ENCODE measurements around the gene MCAM. TPM values are rescaled to one million over a fixed set of nuclear protein-coding genes. Genes with fewer than 3 reads are reported as not detected.

Gene MCAM
- total and polyA plus RNA-seq, 2 donors (not counting 1 experiment from before 2014, with no cell fraction given): 4.8 to 26.3 TPM

DNA sequence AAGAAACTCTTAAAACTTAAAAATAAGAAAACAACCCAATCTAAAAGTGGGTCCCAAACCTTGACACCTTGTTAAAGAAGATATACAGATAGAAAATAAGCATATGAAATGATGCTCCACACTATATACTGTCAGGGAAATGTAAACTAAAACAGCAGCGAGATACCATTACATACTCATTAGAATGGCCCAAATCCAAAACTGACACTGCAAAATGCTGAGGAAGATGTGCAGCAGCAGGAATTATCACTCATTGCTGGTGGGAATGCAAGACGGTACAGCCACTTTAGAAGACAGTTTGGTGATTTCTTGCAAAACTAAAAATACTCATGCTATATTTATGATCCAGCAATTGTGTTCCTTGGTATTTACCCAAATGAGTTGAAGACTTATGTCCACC lies 12.4 kb upstream of the MCAM start:
- no peaks in the 10 kb centered on the region for H3K4me1 ChIP-seq (ENCODE audit: control insufficient read depth, extremely low read depth, insufficient read depth, low read length)
- no peak overlapping the region for H2AFZ ChIP-seq (ENCODE audit: low read length)
- no peaks in the 10 kb centered on the region for H4K20me1 ChIP-seq (ENCODE audit: control insufficient read depth, extremely low read depth, insufficient read depth, low read length)
- no peak for TF ChIP-seq CTCF (conservative IDR thresholded peaks at IDR 0.05 in 1 of 2, IDR thresholded peaks at IDR 0.05 in 1 of 2; ENCODE audit: low read depth in 1 of 2, low read length in 2 of 2)
- TF ChIP-seq EZH2 (IDR thresholded peaks at IDR 0.05; ENCODE audit: low read length, missing control alignments): no peak
- no peak overlapping the region for H3K27ac ChIP-seq (ENCODE audit: insufficient read depth, low read length)
- no peak overlapping the region for H3K4me2 ChIP-seq (ENCODE audit: extremely low read depth, insufficient read depth, low read length)
- no peak overlapping the region for H3K9ac ChIP-seq (ENCODE audit: insufficient read depth, low read length)
- no peaks in the 10 kb centered on the region for H3K9me3 ChIP-seq (ENCODE audit: control insufficient read depth, insufficient read depth, low read depth, low read length)
- H3K4me3 ChIP-seq (replicated peaks in 1 of 4; ENCODE audit: control extremely low read depth in 1 of 4, insufficient read depth in 1 of 4, low read depth in 3 of 4, low read length in 4 of 4): no peak overlapping the region
- H3K27me3 ChIP-seq (ENCODE audit: control insufficient read depth, insufficient read depth, low read length): no peaks in the 10 kb centered on the region
- H3K36me3 ChIP-seq (ENCODE audit: control insufficient read depth, insufficient read depth, low read length): no peaks in the 10 kb centered on the region
- H3K79me2 ChIP-seq (ENCODE audit: control insufficient read depth, insufficient read depth, low read length): no peaks in the 10 kb centered on the region
- DNase-seq (ENCODE audit: low read depth in 2 of 2): no peak

DNA sequence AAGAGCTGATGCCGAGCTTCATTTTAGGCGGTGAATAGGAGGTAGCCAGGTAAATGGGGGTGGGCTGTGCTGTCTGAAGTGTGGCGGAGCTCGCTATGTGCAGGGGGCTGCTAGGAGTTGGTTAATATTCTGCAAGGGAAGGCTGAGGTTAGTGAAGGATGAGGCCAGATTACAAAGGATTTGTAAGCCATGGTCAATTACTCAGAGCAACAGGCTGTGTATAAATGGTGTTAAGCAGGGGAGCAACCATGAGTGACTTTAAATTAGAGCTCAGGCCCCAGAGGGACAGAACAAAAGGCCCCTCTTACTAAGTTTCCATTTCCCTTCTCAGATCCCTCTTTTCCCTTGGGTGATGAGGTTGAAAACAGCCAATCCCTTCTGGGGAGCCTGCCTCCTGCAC lies 7.3 kb upstream of the MCAM start:
- Histone ChIP-seq H3K79me2 (ENCODE audit: control insufficient read depth, insufficient read depth, low read length) (no peaks in the 10 kb centered on the region), H3K4me2 (ENCODE audit: extremely low read depth, insufficient read depth, low read length) (no peak overlapping the region), H2AFZ (ENCODE audit: low read length) (no peak overlapping the region), H4K20me1 (ENCODE audit: control insufficient read depth, extremely low read depth, insufficient read depth, low read length) (no peaks in the 10 kb centered on the region), H3K27ac (ENCODE audit: insufficient read depth, low read length) (no peak overlapping the region), H3K36me3 (ENCODE audit: control insufficient read depth, insufficient read depth, low read length) (no peaks in the 10 kb centered on the region), H3K9ac (ENCODE audit: insufficient read depth, low read length) (no peak overlapping the region), H3K4me1 (ENCODE audit: control insufficient read depth, extremely low read depth, insufficient read depth, low read length) (peaks cover 16% of the 10 kb centered on the region), H3K9me3 (ENCODE audit: control insufficient read depth, insufficient read depth, low read depth, low read length) (no peaks in the 10 kb centered on the region), H3K4me3 (replicated peaks in 1 of 4; ENCODE audit: control extremely low read depth in 1 of 4, insufficient read depth in 1 of 4, low read depth in 3 of 4, low read length in 4 of 4) (no peak overlapping the region), H3K27me3 (ENCODE audit: control insufficient read depth, insufficient read depth, low read length) (no peaks in the 10 kb centered on the region)
- TF ChIP-seq CTCF (conservative IDR thresholded peaks at IDR 0.05 in 1 of 2, IDR thresholded peaks at IDR 0.05 in 1 of 2; ENCODE audit: low read depth in 1 of 2, low read length in 2 of 2) (no peak), EZH2 (IDR thresholded peaks at IDR 0.05; ENCODE audit: low read length, missing control alignments) (no peak)
- DNase-seq (ENCODE audit: low read depth in 2 of 2): no peak

DNA sequence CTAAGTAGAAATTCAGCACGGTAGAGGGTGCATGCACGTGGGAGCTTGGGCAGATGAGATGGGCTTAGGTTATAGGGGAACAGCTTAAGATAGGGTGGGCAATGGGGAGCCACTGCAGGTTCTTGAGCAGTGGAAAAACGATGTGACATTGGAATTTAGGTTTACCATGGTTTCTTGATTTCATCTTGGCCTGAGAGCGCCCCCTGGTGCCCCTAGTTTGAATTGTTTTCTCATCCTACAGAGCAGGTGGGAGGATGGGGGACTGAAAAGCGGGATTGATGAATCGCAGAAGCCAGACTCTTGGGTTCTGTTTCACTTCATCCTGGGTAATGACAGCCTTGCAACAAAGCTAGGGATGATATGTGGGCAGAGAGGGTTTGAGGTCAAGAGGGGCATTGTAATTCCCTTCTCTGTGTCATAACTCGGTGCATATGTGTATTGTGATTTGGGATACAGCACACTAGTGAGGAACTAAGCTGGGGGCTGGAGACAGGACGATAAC lies 6.7 kb upstream of the MCAM start:
- Histone ChIP-seq H3K4me3 (replicated peaks in 1 of 4; ENCODE audit: control extremely low read depth in 1 of 4, insufficient read depth in 1 of 4, low read depth in 3 of 4, low read length in 4 of 4) (no peak overlapping the region), H3K36me3 (ENCODE audit: control insufficient read depth, insufficient read depth, low read length) (no peaks in the 10 kb centered on the region), H3K9me3 (ENCODE audit: control insufficient read depth, insufficient read depth, low read depth, low read length) (no peaks in the 10 kb centered on the region), H3K9ac (ENCODE audit: insufficient read depth, low read length) (no peak overlapping the region), H3K79me2 (ENCODE audit: control insufficient read depth, insufficient read depth, low read length) (no peaks in the 10 kb centered on the region), H3K4me1 (ENCODE audit: control insufficient read depth, extremely low read depth, insufficient read depth, low read length) (peaks cover 19% of the 10 kb centered on the region), H4K20me1 (ENCODE audit: control insufficient read depth, extremely low read depth, insufficient read depth, low read length) (no peaks in the 10 kb centered on the region), H2AFZ (ENCODE audit: low read length) (no peak overlapping the region), H3K27me3 (ENCODE audit: control insufficient read depth, insufficient read depth, low read length) (no peaks in the 10 kb centered on the region), H3K4me2 (ENCODE audit: extremely low read depth, insufficient read depth, low read length) (no peak overlapping the region), H3K27ac (ENCODE audit: insufficient read depth, low read length) (no peak overlapping the region)
- TF ChIP-seq CTCF (conservative IDR thresholded peaks at IDR 0.05 in 1 of 2, IDR thresholded peaks at IDR 0.05 in 1 of 2; ENCODE audit: low read depth in 1 of 2, low read length in 2 of 2) (peak; percentile 74 to 79), EZH2 (IDR thresholded peaks at IDR 0.05; ENCODE audit: low read length, missing control alignments) (no peak)
- DNase-seq (ENCODE audit: low read depth in 2 of 2): peak; percentile 46 to 72
